AG10803 (cell line): ENCODE data around the gene PLD4.

Experiments
- DNase-seq: peaks from one replicate; pipeline ENCODE4 v3.0.0; 2010; ENCODE audit warnings: low read depth
- H3K4me3 ChIP-seq: 2 replicates; pipeline ENCODE4 v1.5.1; 2011; ENCODE audit warnings: mild to moderate bottlenecking, low read length, control low read depth
- TF ChIP-seq, protein P1 (sequence below): conservative IDR thresholded peaks from 2 replicates; pipeline ENCODE4 v1.5.1; 2011; ENCODE audit warnings: mild to moderate bottlenecking, low read length, control low read depth, inconsistent platforms

The PLD4 gene

DNA sequence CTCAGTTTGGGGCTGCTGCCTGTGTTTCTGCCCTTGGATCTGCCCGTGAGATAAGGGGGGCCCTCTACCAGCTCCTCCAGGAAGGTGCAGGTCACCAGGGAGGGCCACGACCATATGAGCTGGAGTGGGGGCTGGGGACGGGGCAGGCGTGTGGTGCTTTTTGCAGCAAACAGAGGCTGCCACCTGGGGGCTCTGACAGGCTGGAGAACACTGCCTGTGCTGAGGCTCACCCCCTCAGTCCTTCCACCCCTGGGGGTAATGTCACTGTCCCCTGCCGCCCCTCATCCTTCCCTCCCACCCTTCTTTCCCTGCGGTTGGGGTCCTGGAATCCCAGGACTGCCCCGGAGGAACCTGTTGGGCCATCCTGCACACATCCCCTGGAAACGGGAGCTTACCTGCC lies 3.2 kb downstream of the PLD4 start:
- H3K4me3 ChIP-seq, result no peak overlapping the region
- TF ChIP-seq, protein P1, sequence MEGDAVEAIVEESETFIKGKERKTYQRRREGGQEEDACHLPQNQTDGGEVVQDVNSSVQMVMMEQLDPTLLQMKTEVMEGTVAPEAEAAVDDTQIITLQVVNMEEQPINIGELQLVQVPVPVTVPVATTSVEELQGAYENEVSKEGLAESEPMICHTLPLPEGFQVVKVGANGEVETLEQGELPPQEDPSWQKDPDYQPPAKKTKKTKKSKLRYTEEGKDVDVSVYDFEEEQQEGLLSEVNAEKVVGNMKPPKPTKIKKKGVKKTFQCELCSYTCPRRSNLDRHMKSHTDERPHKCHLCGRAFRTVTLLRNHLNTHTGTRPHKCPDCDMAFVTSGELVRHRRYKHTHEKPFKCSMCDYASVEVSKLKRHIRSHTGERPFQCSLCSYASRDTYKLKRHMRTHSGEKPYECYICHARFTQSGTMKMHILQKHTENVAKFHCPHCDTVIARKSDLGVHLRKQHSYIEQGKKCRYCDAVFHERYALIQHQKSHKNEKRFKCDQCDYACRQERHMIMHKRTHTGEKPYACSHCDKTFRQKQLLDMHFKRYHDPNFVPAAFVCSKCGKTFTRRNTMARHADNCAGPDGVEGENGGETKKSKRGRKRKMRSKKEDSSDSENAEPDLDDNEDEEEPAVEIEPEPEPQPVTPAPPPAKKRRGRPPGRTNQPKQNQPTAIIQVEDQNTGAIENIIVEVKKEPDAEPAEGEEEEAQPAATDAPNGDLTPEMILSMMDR, result no peak
- no peak for DNase-seq

DNA sequence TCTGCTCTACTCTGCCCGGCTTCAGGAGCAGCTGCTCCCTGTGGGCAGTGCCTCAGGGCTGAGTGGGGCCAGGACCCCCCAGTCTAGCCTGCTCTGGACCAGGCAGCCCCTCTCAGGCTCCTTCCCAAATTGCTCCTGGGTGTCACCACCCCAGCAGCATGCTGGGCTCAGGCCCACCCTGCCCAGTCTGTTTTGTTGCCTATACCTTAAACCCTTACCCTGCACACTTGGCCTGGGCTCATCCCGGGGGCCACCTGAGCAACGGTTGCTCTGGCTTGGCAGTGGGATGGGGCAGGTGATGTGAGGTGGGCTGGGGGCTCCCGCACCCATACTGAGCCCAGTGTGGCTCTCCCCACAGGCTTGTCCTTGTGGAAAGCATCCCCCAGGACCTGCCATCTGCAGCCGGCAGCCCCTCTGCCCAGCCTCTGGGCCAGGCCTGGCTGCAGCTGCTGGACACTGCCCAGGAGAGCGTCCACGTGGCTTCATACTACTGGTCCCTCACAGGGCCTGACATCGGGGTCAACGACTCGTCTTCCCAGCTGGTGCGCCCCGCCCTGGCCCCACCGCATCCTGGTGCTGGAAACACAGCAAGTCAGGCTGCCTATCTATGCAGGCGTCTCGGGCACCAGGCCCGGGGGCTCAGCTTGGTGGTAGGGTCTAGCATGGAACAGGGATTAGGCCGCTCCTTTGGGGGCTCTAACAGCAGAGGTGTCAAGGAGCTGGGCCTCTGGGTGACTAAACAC lies 3.9 kb downstream of the PLD4 start:
- TF ChIP-seq, protein P1, result no peak
- no peak overlapping the region for H3K4me3 ChIP-seq
- no peak for DNase-seq

DNA sequence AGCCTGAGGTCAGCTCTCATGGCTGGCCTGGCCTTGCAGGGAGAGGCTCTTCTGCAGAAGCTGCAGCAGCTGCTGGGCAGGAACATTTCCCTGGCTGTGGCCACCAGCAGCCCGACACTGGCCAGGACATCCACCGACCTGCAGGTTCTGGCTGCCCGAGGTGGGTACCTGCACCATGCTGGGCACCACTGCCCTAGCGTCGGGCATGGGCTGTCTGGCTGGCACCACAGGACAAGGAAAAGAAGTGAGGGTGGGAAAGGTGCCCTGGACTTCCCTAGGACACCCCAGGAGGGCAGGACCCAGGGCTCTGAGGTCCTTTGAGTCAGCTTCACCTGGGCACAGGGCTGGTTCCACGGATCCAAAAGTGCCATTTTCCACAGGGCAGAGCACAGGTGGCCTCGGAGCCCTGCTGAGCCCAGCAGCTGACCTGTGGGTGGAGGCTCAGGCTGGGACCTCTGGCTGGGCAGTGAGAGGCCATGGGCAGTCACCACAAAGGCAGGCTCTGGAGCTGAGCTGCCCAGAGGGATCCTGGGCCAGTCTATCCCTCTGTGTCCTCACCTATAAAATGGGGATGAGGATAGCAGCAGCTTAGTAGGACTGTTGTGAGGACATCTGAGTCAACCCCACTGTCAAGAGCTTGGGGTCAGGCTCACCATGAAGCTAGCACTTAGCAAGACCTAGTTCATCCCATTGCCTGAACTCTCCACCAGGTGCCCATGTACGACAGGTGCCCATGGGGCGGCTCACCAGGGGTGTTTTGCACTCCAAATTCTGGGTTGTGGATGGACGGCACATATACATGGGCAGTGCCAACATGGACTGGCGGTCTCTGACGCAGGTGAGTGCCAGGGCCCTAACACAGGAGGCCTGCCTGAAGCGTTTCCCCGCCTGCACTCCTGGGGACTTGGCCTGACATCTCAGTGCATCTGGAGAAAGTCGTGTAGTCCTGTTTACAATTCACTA lies 4.9 kb downstream of the PLD4 start:
- TF ChIP-seq, protein P1, result no peak
- no peak for DNase-seq
- no peak overlapping the region for H3K4me3 ChIP-seq

DNA sequence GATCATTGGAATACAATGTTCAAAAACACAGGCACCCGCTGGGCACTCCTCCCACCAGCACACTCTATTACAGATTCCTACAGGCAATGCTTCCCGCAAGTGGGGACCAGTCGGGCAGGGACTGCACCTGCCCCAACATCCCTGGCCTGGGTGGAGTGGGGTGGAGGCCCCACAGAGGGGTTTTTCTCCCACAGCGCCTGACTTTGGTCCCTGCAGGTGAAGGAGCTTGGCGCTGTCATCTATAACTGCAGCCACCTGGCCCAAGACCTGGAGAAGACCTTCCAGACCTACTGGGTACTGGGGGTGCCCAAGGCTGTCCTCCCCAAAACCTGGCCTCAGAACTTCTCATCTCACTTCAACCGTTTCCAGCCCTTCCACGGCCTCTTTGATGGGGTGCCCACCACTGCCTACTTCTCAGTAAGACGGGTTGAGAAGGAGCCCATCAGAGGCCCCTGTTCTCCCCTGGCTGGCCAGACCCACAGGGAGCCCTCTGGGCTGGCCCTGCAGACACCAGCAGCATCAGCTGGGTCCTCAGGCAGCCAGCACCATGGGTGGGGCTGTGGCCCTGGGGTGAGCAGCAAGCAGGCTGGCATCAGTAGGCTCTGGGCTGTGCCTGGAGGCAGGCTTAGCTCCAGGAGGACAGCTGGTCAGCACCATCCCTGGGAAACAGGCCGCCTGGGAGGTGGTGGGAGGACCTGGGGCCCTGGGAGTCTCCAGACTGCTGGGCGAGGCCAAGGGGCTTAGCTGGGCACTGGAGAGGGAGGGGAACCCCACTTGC lies 6.0 kb downstream of the PLD4 start:
- TF ChIP-seq, protein P1, result no peak
- H3K4me3 ChIP-seq, result no peak overlapping the region
- DNase-seq, result no peak

DNA sequence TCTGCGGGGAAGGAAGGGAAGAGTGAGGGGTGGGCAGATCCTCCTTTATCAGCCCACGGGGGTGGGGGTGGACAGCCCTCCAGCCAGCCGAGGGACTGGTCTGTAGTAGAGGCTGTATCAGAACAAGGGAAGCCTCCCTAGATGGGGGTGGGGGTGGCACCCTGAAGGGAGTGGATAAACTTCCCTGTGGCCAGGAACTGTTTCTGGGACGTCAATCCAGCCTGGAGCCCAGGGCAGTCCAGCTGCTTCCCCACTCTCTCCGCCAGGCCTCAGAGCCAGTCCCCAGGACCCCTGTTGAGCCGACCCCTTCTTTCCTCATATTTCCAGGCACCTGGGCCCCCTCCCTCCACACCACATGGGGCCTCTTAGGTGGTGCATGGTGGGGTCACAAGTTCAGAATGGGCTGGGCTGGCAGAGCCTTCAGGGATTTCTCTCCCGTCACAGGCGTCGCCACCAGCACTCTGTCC lies 6.7 kb downstream of the PLD4 start:
- no peak for DNase-seq
- TF ChIP-seq, protein P1, result no peak
- no peak overlapping the region for H3K4me3 ChIP-seq

DNA sequence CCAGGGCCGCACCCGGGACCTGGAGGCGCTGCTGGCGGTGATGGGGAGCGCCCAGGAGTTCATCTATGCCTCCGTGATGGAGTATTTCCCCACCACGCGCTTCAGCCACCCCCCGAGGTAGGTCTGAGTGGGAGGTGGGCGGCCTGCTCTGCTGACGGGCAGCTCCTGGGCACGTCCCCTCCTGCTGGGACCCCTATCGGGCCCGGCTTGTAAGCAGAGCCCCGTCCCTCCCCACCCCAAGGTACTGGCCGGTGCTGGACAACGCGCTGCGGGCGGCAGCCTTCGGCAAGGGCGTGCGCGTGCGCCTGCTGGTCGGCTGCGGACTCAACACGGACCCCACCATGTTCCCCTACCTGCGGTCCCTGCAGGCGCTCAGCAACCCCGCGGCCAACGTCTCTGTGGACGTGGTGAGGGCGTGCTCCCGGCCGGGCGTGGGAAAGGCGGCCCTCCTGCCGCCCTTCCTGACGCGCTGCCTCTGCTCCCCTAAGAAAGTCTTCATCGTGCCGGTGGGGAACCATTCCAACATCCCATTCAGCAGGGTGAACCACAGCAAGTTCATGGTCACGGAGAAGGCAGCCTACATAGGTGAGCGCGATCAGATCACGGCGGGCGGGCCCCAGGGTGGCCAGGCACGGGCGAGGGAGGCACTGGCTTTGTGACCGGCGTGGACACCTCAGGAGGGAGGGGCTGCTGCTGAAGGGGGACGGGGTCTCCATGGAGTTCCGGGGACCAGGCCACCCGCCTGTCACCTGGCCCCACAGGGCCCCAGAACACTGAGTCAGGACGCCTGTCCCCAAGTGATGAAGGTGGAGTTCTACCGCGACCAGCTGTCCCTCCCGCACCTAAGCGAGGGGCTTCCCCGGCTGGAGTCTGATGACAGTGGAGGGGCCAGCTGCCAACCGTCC lies 7.3 kb downstream of the PLD4 start:
- no peak for DNase-seq
- TF ChIP-seq, protein P1, result no peak
- H3K4me3 ChIP-seq, result no peak overlapping the region
